B cell (primary cell): ENCODE measurements around the gene SERPINC1. TPM values are rescaled to one million over a fixed set of nuclear protein-coding genes. Genes with fewer than 3 reads are reported as not detected.
"Not testable (repeated sequence)": the region's sequence is repeated elsewhere in the genome, so short reads cannot be mapped to it uniquely, and the experiment has no call there.

Experiments used
- ATAC-seq: fragments of 200-7000 bp; cut with Tn5 transposase; one replicate; pipeline ENCODE4 v1.10.0; 2021; ENCODE audit warnings: low read depth, mild to moderate bottlenecking, moderate number of reproducible peaks, moderate library complexity
- CTCF ChIA-PET: fragments of 350-600 bp; sonication (Branson Sonifier 250); formaldehyde crosslinking; loops from one replicate; lab custom pipeline; 2021; ENCODE audit warnings: antibody characterized with exemption, inconsistent platforms; lab: Charles Lee
- POLR2A ChIA-PET: fragments of 350-600 bp; sonication (Branson Sonifier 250); formaldehyde crosslinking; loops from one replicate; lab custom pipeline; 2021; ENCODE audit warnings: antibody characterized with exemption; lab: Charles Lee
- DNase-seq: peaks from one replicate; pipeline ENCODE4 v3.0.0; 2013
- H2AFZ ChIP-seq: 2 replicates; pipeline ENCODE4 v1.6.1; 2012; ENCODE audit warnings: mild to moderate bottlenecking, low read depth, low read length; ENCODE audit not compliant: insufficient read depth, poor library complexity, severe bottlenecking
- H3K27ac ChIP-seq, 2 donors: 1 replicate in 1 of 2; 2 replicates in 1 of 2; pipeline ENCODE4 v1.5.1; 2012 to 2013; ENCODE audit warnings: low read length in 2 of 2, mild to moderate bottlenecking in 2 of 2, moderate library complexity in 1 of 2
- H3K27me3 ChIP-seq, 4 experiments: fragments of 200-600 bp in 1 of 4; sonication (generic) in 1 of 4; replicated peaks in 1 of 4; 1 replicate in 2 of 4; 2 replicates in 2 of 4; pipeline versions ENCODE4 v1.6.1 to v1.7.0; 2013 to 2016; ENCODE audit warnings: low read length in 3 of 4, mild to moderate bottlenecking in 2 of 4, mixed read lengths in 1 of 4, moderate library complexity in 1 of 4; ENCODE audit not compliant: insufficient read depth in 4 of 4, control insufficient read depth in 3 of 4; ENCODE audit errors: control extremely low read depth in 1 of 4
- H3K36me3 ChIP-seq, 2 experiments: replicated peaks in 1 of 2; 1 replicate in 1 of 2; 2 replicates in 1 of 2; pipeline versions ENCODE4 v1.6.1 to v1.7.1; 2013; ENCODE audit warnings: low read length in 1 of 2; ENCODE audit not compliant: insufficient read depth in 2 of 2, control insufficient read depth in 1 of 2; ENCODE audit errors: control extremely low read depth in 1 of 2, extremely low read depth in 1 of 2
- H3K4me1 ChIP-seq, 2 donors: fragments of 200-600 bp in 1 of 2; sonication (generic) in 1 of 2; 1 replicate in 1 of 2; 2 replicates in 1 of 2; pipeline versions ENCODE4 v1.5.1 to v1.6.1; 2013 to 2017; ENCODE audit warnings: low read length in 2 of 2; ENCODE audit not compliant: control insufficient read depth in 2 of 2, insufficient read depth in 2 of 2
- H3K4me2 ChIP-seq: replicated peaks from 2 replicates; pipeline ENCODE3; 2012; ENCODE audit warnings: mild to moderate bottlenecking, low read depth, low read length; ENCODE audit not compliant: poor library complexity, severe bottlenecking
- H3K4me3 ChIP-seq, 5 experiments: fragments of 200-600 bp in 1 of 5; sonication (generic) in 1 of 5; 1 replicate in 3 of 5; 2 replicates in 2 of 5; pipeline versions ENCODE4 v1.5.1 to v1.7.0; 2011 to 2016; ENCODE audit warnings: low read length in 4 of 5, mild to moderate bottlenecking in 4 of 5, low read depth in 2 of 5, control low read depth in 1 of 5, moderate library complexity in 1 of 5; ENCODE audit not compliant: insufficient read depth in 1 of 5; ENCODE audit errors: control extremely low read depth in 1 of 5, extremely low read depth in 1 of 5
- H3K79me2 ChIP-seq: fragments of 200-600 bp; sonication (generic); one replicate; pipeline ENCODE4 v1.6.0; 2016; ENCODE audit warnings: low read length; ENCODE audit not compliant: control insufficient read depth, insufficient read depth
- H3K9ac ChIP-seq: fragments of 200-600 bp; sonication (generic); 2 replicates; pipeline ENCODE4 v1.6.1; 2017; ENCODE audit warnings: mild to moderate bottlenecking, low read length, moderate library complexity
- H3K9me3 ChIP-seq, 3 donors: one replicate each; pipeline versions ENCODE4 v1.6.1 to v1.7.1; 2013; ENCODE audit warnings: low read length in 2 of 3; ENCODE audit not compliant: control insufficient read depth in 2 of 3, insufficient read depth in 1 of 3; ENCODE audit errors: control extremely low read depth in 1 of 3
- H4K20me1 ChIP-seq: 2 replicates; pipeline ENCODE4 v1.6.0; 2012; ENCODE audit warnings: mild to moderate bottlenecking, low read length; ENCODE audit not compliant: insufficient read depth, control insufficient read depth, poor library complexity, severe bottlenecking
- H3K27ac Mint-ChIP-seq: one replicate; pipeline ENCODE4 v1.8.0; 2021; ENCODE audit warnings: mixed read lengths
- H3K27me3 Mint-ChIP-seq: one replicate; pipeline ENCODE4 v1.8.0; 2021; ENCODE audit warnings: mixed read lengths
- H3K4me1 Mint-ChIP-seq: one replicate; pipeline ENCODE4 v1.8.0; 2021; ENCODE audit warnings: mixed read lengths
- H3K4me3 Mint-ChIP-seq: one replicate; pipeline ENCODE4 v1.8.0; 2021; ENCODE audit warnings: mixed read lengths
- H3K9me3 Mint-ChIP-seq: one replicate; pipeline ENCODE4 v1.8.0; 2022; ENCODE audit warnings: mixed read lengths; ENCODE audit not compliant: insufficient read depth
- EZH2 ChIP-seq: IDR thresholded peaks from 2 replicates; pipeline ENCODE4 v1.6.1; 2012; ENCODE audit warnings: borderline replicate concordance, low read depth, mild to moderate bottlenecking, moderate library complexity, low read length; ENCODE audit not compliant: insufficient read depth, poor library complexity, severe bottlenecking
- WGBS: methylation state at CpG from one replicate; pipeline ENCODE4 v1.1.5; 2013; ENCODE audit warnings: missing lambda C conversion rate; ENCODE audit not compliant: insufficient coverage; 5-methylcytosine and 5-hydroxymethylcytosine counted together
- intact Hi-C: fragments of 100-400 bp; cut with micrococcal nuclease; formaldehyde crosslinking; loops from one replicate; pipeline ENCODE4 v1.10.0; 2022
- polyA plus RNA-seq: library from polyadenylated mRNA; depleted of rRNA; stranded (reverse); fragments of >200 nt; gene quantifications from 2 replicates; pipeline ENCODE4 v1.2.3, GENCODE V29; 2012
- total RNA-seq, 2 donors: library from RNA; stranded (reverse); fragments of 120-200 nt in 1 of 2; gene quantifications; 1 replicate in 1 of 2; 2 replicates in 1 of 2; pipeline versions ENCODE4 v1.2.3 to v1.2.4, GENCODE V29; 2013 to 2022
- TF ChIP-seq, protein P1 (sequence below): fragments of 200-600 bp; IDR thresholded peaks from one replicate; pipeline ENCODE4 v1.8.0; 2022; ENCODE audit warnings: antibody characterized with exemption, mild to moderate bottlenecking

The SERPINC1 gene
- total and polyA plus RNA-seq, 2 donors (not counting 1 experiment from before 2014, with no cell fraction given) = 0.12 TPM; not detected in 1

DNA sequence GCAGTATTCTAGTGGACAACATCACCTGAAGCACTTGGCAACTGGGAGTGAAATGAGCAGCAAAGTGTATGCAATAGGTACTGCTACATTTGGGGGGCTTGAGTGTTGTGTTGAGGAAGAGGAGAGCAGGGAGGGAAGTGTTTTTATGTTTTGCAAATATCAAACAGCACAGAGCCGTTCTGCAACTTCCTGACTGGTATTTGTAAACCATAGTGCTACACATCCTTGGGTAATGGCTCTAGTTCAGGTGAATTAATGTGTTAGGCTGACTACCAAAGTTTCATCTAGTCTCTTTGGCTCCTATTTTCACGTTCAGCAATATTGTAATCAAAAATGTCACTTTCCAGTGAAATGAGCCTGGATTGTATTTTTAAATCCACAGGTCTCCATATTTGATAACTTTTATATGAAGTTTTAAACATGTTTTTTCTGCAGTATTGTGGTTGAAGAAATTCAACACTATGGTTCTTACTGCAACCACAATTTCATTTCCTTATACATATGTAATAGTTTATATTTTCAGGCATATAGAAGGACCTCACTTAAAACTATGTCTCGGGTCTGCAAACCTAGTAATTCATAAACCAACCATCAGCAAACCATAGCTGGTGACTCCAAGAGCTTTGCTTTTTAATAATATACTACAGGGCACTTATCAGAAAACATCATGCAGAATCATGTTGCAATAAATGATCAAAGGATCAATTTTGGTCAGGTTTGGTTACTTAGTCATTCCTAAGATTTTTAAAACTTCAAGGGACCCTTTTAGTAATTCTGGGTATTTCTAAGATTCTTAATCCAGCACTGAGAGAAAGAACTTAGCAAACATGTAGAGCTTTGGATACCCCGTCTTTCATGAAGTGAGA lies 30.1 kb downstream of the SERPINC1 start:
- no peaks in the 10 kb centered on the region for H3K9me3 ChIP-seq
- intact Hi-C loops = no loop called here
- Mint-ChIP-seq H3K4me3 (no peak overlapping the region), H3K27me3 (no peaks in the 10 kb centered on the region), H3K9me3 (no peaks in the 10 kb centered on the region), H3K4me1 (no peaks in the 10 kb centered on the region), H3K27ac (no peak overlapping the region)
- no peak overlapping the region for H3K9ac ChIP-seq
- CTCF ChIA-PET = interaction anchor here (0.6 kb wide), 1 partner anchor 212 kb away, joined by 3 read pairs; no protein-coding TSS in a partner anchor
- H3K4me1 ChIP-seq = no peaks in the 10 kb centered on the region
- DNase-seq (no peak), ATAC-seq (no peak)
- H3K36me3 ChIP-seq = peaks cover 2 to 27% of the 10 kb centered on the region in 2 experiments
- WGBS = 100% methylated on average over 1 of the region's 4 CpGs
- peaks cover 6% of the 10 kb centered on the region for H4K20me1 ChIP-seq
- POLR2A ChIA-PET = interaction anchor here (0.6 kb wide), 1 partner anchor 19 kb away, joined by 4 read pairs; the partner anchor contains the start of genes GAS5 and ZBTB37
- H3K27me3 ChIP-seq = no peaks in the 10 kb centered on the region
- H3K27ac ChIP-seq = no peak overlapping the region
- H3K4me2 ChIP-seq = no peak overlapping the region
- TF ChIP-seq EZH2 = no peak
- TF ChIP-seq, protein P1, sequence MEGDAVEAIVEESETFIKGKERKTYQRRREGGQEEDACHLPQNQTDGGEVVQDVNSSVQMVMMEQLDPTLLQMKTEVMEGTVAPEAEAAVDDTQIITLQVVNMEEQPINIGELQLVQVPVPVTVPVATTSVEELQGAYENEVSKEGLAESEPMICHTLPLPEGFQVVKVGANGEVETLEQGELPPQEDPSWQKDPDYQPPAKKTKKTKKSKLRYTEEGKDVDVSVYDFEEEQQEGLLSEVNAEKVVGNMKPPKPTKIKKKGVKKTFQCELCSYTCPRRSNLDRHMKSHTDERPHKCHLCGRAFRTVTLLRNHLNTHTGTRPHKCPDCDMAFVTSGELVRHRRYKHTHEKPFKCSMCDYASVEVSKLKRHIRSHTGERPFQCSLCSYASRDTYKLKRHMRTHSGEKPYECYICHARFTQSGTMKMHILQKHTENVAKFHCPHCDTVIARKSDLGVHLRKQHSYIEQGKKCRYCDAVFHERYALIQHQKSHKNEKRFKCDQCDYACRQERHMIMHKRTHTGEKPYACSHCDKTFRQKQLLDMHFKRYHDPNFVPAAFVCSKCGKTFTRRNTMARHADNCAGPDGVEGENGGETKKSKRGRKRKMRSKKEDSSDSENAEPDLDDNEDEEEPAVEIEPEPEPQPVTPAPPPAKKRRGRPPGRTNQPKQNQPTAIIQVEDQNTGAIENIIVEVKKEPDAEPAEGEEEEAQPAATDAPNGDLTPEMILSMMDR = no peak
- peaks cover 30% of the 10 kb centered on the region for H3K79me2 ChIP-seq
- H3K4me3 ChIP-seq = no peak overlapping the region
- H2AFZ ChIP-seq = no peak overlapping the region

DNA sequence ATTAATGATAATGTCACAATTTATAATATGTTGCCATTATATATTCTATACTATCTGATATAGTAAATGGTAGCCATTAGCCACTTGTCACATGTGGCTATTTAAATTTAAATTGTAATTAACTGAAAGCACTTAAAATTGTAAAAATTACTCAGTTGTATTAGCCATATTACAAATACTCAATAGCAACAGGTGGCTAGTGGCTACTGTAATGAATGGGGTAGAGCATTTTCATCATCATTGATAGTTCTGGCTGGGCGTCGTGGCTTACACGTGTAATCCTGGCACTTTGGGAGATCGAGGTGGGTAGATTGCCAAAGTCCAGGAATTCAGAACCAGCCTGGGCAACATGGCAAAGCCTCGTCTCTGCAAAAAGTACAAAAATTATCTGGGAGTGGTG lies 32.4 kb downstream of the SERPINC1 start:
- no peaks in the 10 kb centered on the region for H3K4me1 Mint-ChIP-seq
- intact Hi-C loops = no loop called here
- H4K20me1 ChIP-seq = no peaks in the 10 kb centered on the region
- no peak overlapping the region for H3K4me2 ChIP-seq
- H3K9ac ChIP-seq = no peak overlapping the region
- no peaks in the 10 kb centered on the region for H3K9me3 ChIP-seq
- TF ChIP-seq, protein P1 = no peak
- TF ChIP-seq EZH2 = no peak
- peaks cover 22% of the 10 kb centered on the region for H3K79me2 ChIP-seq
- DNase-seq (no peak), ATAC-seq (no peak)
- no peaks in the 10 kb centered on the region for H3K27me3 Mint-ChIP-seq
- peaks cover 2 to 36% of the 10 kb centered on the region in 2 experiments for H3K36me3 ChIP-seq
- H2AFZ ChIP-seq = no peak overlapping the region
- H3K4me3 Mint-ChIP-seq = no peak overlapping the region
- POLR2A ChIA-PET = interaction anchor here (0.5 kb wide), 1 partner anchor 35 kb away, joined by 15 read pairs; no protein-coding TSS in a partner anchor
- WGBS = 100% methylated on average over 3 of the region's 5 CpGs
- no peak overlapping the region for H3K27ac ChIP-seq
- no peaks in the 10 kb centered on the region for H3K9me3 Mint-ChIP-seq
- H3K4me1 ChIP-seq = no peaks in the 10 kb centered on the region
- no peak overlapping the region for H3K27ac Mint-ChIP-seq
- CTCF ChIA-PET = no interaction called here
- no peaks in the 10 kb centered on the region for H3K27me3 ChIP-seq
- no peak overlapping the region for H3K4me3 ChIP-seq

DNA sequence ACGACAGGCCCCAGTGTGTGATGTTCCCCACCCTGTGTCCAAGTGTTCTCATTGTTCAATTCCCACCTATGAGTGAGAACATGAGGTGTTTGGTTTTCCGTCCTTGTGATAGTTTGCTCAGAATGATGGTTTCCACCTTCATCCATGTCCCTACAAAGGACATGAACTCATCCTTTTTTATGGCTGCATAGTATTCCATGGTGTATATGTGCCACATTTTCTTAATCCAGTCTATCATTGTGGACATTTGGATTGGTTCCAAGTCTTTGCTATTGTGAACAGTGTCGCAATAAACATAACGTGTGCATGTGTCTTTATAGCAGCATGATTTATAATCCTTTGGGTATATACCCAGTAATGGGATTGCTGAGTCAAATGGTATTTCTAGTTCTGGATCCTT lies 36.0 kb downstream of the SERPINC1 start:
- H3K4me3 ChIP-seq, H3K9me3 Mint-ChIP-seq, H3K27ac Mint-ChIP-seq, CTCF ChIA-PET, H3K27me3 Mint-ChIP-seq, H2AFZ ChIP-seq, H4K20me1 ChIP-seq, H3K27me3 ChIP-seq, H3K4me1 Mint-ChIP-seq, POLR2A ChIA-PET, H3K27ac ChIP-seq, H3K4me1 ChIP-seq, H3K9me3 ChIP-seq, H3K4me2 ChIP-seq, intact Hi-C loops, H3K4me3 Mint-ChIP-seq, DNase-seq, H3K9ac ChIP-seq, ATAC-seq: not testable (repeated sequence)
- H3K79me2 ChIP-seq = peaks cover 10% of the 10 kb centered on the region
- H3K36me3 ChIP-seq = peaks cover 0 to 49% of the 10 kb centered on the region in 2 experiments
- no CpG with 5 or more reads among the region's 4 CpGs for WGBS
